Measurements from ENCODE around the gene LRRN2. TPM values are rescaled to one million over a fixed set of nuclear protein-coding genes. Genes with fewer than 3 reads are reported as not detected.

The LRRN2 gene
- polyA plus RNA-seq, 4 donors = 3.0 to 3.1 TPM; not detected in 2

GRCh38 chr1:204569478-204569877 lies 116.1 kb downstream of the LRRN2 start:
- Histone ChIP-seq H3K4me1 (ENCODE audit: control insufficient read depth in 3 of 3, insufficient read depth in 2 of 3, low read depth in 1 of 3, low read length in 2 of 3) (no peaks in the 10 kb centered on the region), H3K4me3 (ENCODE audit: low read depth in 1 of 3, low read length in 3 of 3) (no peak overlapping the region), H3K36me3 (ENCODE audit: control insufficient read depth in 3 of 3, insufficient read depth in 2 of 3, low read depth in 1 of 3, low read length in 3 of 3) (peaks cover 0 to 3% (median 0%) of the 10 kb centered on the region in 3 donors), H3K27me3 (ENCODE audit: control insufficient read depth in 3 of 3, insufficient read depth in 3 of 3, low read length in 3 of 3) (no peaks in the 10 kb centered on the region), H3K9me3 (ENCODE audit: control insufficient read depth in 2 of 2, insufficient read depth in 1 of 2, low read depth in 1 of 2, low read length in 1 of 2) (peaks cover 0 to 11% of the 10 kb centered on the region in 2 donors), H3K27ac (ENCODE audit: low read depth in 1 of 3, low read length in 2 of 3) (no peak overlapping the region)
- 88 to 92% (median 89%) methylated on average over 5 of the region's 5 CpGs for WGBS, 3 donors
- no peak for FAIRE-seq
- DNase-seq = no peak

GRCh38 chr1:204568576-204569315 lies 116.8 kb downstream of the LRRN2 start:
- H3K4me1 ChIP-seq (ENCODE audit: control insufficient read depth in 3 of 3, insufficient read depth in 2 of 3, low read depth in 1 of 3, low read length in 2 of 3) = no peaks in the 10 kb centered on the region
- H3K27ac ChIP-seq (ENCODE audit: low read depth in 1 of 3, low read length in 2 of 3) = no peak overlapping the region
- H3K27me3 ChIP-seq (ENCODE audit: control insufficient read depth in 3 of 3, insufficient read depth in 3 of 3, low read length in 3 of 3) = no peaks in the 10 kb centered on the region
- FAIRE-seq = no peak
- H3K36me3 ChIP-seq (ENCODE audit: control insufficient read depth in 3 of 3, insufficient read depth in 2 of 3, low read depth in 1 of 3, low read length in 3 of 3) = peaks cover 0 to 3% (median 0%) of the 10 kb centered on the region in 3 donors
- no peak overlapping the region for H3K4me3 ChIP-seq (ENCODE audit: low read depth in 1 of 3, low read length in 3 of 3)
- DNase-seq = no peak
- H3K9me3 ChIP-seq (ENCODE audit: control insufficient read depth in 2 of 2, insufficient read depth in 1 of 2, low read depth in 1 of 2, low read length in 1 of 2) = peaks cover 0 to 11% of the 10 kb centered on the region in 2 donors
- 80 to 96% (median 93%) methylated on average over 9 of the region's 9 CpGs for WGBS, 3 donors

Other genes starting within 250 kb of the LRRN2 start
- gene PIK3C2B, start 190.9 kb downstream of the LRRN2 start, polyA plus RNA-seq = 10 to 100 TPM in 3 of 4 donors, 1 to 10 TPM in 1; 8.1 to 31.1 (median 17.5) TPM
- gene MDM4, start 169.3 kb downstream of the LRRN2 start, polyA plus RNA-seq = 10 to 100 TPM in 1 of 4 donors, 1 to 10 TPM in 3; 4.1 to 38.5 (median 6.6) TPM
- 1 to 10 TPM in 3 of 4 donors, under 1 TPM in 1; 0.22 to 5.8 (median 3.0) TPM for gene NFASC, start 185.1 kb upstream of the LRRN2 start, polyA plus RNA-seq